HepG2 (cell line): ENCODE results near the gene TFAP2B.

Source experiments
- EZH2 ChIP-seq: conservative IDR thresholded peaks from 2 replicates; pipeline ENCODE4 v1.6.1; 2012; ENCODE audit warnings: mild to moderate bottlenecking, low read depth, low read length, moderate library complexity
- TF ChIP-seq, protein P1 (sequence below): sonication (generic); formaldehyde crosslinking; IDR thresholded peaks from 2 replicates; pipeline ENCODE4 v1.4.0; 2020; ENCODE audit warnings: missing genetic modification reagents

- TF ChIP-seq EZH2, result no peak
- TF ChIP-seq, protein P1, sequence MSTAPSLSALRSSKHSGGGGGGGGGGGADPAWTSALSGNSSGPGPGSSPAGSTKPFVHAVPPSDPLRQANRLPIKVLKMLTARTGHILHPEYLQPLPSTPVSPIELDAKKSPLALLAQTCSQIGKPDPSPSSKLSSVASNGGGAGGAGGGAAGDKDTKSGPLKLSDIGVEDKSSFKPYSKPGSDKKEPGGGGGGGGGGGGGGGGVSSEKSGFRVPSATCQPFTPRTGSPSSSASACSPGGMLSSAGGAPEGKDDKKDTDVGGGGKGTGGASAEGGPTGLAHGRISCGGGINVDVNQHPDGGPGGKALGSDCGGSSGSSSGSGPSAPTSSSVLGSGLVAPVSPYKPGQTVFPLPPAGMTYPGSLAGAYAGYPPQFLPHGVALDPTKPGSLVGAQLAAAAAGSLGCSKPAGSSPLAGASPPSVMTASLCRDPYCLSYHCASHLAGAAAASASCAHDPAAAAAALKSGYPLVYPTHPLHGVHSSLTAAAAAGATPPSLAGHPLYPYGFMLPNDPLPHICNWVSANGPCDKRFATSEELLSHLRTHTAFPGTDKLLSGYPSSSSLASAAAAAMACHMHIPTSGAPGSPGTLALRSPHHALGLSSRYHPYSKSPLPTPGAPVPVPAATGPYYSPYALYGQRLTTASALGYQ (CRISPR knock-in tag), result no peak
Observed at GRCh38 chr6:50826037-50826761, 7.5 kb downstream of the TFAP2B start.
